GM18868 (cell line): ENCODE data around the gene WNT7B.

Source experiments
- ATAC-seq: cut with Tn5 transposase; IDR thresholded peaks from one replicate; pipeline ENCODE4 v1.9.1; 2021; ENCODE audit warnings: mild to moderate bottlenecking, moderate library complexity; ENCODE audit not compliant: unreplicated experiment

The WNT7B gene

DNA sequence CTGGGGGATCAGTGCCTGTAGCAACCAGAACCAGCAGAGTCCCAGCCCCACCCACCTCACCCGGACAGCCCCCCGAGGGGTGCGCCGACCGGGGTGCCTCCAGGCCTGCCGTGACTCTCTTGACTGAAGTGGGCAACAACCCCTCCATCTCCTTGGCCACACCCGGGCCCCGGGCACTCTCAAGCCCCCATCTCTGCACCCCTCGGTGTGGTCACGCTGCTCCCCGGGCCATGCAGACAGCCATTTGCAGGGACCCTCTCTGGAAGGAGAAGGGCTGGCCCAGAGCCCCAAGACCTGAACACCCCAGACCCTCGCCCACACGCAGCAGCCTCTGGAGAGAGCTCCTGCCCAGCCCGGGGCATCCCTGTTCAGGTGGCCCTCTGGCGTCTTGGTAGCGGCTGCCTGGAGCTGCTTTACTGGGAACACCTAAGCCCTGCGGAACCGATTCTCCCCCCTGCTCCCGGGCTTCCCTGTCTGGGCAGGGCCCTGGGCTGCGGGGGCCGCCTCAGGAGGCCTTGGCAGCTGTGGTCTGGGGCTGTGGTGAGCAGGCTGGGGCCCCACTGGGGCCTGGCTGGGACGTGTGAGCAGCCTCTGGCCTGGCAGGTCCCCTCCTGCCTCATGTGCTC, 84.9 kb downstream of the WNT7B start:
- no peak for ATAC-seq

DNA sequence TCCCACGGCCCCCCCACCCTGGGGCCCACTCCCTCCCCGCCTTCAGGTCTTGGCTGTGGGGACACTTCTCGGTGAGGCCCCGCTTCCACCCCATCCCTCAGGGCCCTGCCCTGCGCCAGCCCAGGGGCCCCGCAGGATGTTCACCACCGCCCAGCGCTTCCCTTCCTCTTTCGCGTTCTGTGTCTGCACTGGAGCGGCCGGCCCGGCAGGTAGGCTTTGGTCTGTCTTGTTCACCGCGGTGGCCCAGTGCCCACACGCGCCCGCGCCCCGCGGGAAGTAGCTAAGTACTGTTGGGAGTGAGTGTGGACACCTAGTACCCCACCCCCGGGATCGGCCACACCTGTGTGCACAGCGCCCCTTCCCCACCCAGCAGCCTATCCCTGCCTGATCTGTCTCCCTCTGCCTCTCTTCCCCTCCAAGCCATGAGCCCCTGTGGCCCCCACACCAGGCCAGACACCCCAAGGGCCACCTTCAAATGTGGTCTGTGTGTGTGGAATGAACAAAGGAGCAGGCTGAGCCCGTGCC, 85.4 kb downstream of the WNT7B start:
- no peak for ATAC-seq

DNA sequence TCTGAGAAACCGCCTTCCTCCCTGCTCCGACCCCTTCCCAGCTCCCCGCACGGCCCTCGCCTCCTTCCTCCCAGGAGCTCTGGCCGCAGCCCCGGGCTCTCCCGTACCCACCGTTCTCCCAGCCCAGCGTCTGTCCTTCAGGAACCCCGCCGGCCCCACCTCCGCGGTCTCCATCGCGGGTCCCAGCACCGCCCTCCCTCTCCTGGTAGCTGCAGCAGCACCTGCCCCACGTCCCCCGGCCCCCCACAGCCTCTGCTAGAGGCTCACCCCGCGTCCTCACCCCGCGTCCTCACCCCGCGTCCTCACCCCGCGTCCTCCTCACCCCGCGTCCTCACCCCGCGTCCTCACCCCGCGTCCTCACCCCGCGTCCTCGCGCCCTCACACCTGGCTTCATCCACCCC, 85.9 kb downstream of the WNT7B start:
- ATAC-seq = no peak

DNA sequence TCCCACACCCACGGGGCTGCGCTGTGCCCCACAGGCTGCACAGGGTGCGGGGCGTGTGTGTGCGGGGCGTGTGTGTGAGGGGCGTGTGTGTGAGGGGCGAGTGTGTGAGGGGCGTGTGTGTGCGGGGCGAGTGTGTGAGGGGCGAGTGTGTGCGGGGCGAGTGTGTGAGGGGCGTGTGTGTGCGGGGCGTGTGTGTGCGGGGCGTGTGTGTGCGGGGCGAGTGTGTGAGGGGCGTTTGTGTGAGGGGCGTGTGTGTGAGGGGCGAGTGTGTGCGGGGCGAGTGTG, 86.7 kb downstream of the WNT7B start:
- ATAC-seq = no peak

DNA sequence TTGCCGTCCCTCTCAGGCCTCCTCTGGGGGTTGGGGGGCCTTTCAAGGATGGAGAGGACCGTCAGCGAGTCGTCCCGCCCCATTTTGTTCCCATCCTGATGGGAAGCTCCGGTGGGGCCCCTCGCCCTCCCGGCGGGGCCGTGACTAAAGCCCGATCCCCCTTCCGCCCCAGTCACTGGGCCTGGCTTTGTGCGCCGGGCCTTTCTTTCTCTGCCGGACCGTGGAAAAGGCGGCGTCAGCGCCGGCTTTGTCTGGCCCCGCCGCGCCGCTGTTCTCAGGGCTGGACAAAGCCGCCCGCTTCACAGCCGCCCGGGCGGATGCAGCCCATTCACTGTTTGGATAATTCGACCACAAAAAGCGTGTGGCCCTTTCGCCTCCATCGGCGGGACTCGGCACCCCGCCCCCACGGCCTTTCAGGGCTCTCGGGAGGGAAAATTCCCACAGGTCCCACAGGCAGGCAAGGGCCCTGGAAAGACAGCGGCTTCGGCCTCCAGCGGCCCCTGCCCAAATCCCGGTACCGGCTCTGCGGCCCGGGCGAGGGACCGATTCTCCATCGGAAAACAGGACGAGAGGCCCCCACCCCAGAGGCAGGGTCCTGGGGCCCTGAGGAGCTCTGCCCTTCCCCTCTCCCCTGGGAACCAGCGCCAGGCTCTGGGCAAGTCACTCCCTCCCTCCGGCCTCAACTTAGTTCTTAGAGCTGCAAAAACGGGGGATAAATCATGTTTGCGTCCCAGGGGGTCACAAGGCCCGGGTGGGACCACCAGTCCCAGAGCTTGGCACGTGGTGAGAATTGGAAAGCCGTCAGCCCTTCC, 87.2 kb downstream of the WNT7B start:
- no peak for ATAC-seq

DNA sequence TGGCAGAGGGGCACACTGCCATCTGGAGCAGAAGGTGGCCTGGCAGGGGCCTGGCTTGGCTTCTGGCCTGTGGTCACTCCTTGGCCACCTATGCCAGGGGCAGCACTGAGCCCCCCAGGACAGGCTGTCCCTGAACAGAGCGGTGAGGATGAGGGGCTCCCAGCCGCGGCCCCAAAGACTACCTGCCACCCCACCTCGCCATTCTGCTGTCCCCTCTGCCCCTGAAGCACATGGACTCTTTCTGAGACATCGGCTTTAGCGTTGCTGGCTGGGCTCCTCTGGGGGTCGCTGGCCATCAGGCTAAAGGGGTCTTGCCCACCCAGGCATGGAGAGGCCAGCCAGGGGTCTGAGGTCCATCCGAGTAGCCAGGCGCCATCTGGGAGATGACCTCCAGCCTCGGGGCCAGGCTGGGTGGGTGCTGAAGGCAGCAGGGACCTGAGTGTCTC, 87.8 kb downstream of the WNT7B start:
- no peak for ATAC-seq

DNA sequence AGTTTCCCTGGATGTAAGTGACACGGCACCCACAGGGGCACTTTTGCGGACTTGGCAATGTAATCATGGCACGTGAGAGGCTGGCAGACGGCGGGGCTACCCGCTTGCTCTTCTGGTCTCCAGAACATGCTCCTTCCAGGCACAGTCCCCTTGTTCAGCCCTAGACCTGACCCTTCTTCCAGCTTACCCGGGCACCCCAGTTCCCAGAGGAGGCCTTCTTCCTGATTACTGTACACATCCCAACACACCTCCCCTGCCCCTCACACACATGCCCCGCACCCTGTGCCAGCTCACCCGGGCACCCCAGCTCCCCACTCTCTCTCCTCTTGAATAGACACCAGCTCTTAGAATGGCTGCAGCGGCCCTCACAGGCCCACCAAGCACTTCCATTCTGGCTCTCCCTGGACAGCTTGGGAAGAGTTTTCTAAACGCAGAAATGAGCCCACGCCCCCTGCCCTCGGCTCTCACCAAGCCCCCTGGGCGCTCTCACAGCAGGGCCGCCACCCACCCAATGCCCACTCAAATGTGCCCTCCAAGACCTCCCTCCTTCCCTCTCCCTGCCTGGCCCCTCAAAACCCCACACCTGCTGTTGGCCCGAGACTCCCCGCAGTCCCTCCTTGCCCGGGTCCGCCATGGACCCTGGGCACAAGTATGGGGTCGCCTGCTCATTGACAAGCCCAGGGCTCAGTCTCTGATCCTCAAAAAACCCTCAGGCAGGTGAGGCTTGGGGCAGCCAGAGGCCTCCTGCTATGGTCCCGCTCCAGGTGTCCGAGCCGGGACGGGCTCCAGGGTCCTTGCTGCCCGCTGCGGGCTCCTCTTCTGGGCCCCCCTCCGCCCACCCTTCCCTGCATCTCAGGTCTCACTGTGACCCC, 88.5 kb downstream of the WNT7B start:
- no peak for ATAC-seq

DNA sequence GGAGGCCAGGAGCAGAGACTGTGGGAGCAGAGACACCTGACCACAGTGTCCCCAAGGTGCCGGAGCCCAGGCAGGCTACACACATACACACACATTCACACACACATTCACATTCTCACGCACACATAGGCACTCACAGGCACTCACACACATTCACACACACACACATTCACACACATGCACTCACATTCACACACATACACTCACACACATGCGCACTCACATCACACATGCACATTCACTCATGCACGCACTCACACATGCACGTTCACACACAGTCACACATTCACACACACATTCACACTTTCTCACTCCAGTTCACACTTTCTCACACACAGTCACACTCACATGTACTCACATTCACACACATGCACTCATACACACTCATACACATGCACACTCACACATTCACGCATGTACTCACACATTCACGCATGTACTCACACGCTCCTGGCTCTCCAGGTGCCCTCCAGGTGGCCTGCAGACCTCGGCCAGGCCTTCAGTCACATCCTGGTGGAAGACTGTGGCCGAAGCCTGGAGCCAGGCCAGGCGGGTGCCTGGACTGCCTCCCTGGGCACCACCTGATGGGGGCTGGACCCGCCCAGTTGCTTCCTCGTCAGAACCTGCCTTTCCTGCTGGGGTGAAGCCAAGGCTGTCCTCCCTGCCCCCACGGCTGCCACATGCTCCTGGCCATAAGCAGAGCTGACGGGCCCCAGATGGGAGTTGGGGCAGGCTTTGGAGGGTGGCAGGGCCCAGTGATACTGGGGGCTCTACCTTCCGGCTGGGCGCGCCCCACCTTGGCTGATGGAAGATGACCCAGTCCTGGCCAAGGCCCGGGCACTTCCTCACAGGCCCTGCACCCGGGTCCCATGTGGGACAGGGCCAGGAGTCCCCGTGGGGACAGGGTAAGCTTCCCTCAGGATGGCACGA, 89.5 kb downstream of the WNT7B start:
- no peak for ATAC-seq

DNA sequence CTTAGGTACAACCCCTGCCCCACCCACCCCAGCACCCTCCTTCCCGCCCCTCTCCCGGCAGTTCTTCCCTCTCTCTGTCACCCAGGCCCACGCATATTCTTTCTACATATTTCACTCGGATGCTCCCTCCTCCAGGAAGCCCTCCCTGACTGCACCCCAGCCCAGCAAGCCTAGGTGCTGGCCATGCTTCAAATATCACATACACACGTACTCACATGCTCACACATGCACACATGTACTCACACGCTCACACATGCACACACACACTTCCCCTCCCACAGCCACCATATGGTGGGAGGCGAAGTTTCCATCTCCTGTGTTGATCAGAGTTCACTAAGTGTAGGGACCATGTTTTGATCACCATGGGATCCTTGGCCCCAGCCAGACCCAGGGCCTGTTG, 90.4 kb downstream of the WNT7B start:
- no peak for ATAC-seq

DNA sequence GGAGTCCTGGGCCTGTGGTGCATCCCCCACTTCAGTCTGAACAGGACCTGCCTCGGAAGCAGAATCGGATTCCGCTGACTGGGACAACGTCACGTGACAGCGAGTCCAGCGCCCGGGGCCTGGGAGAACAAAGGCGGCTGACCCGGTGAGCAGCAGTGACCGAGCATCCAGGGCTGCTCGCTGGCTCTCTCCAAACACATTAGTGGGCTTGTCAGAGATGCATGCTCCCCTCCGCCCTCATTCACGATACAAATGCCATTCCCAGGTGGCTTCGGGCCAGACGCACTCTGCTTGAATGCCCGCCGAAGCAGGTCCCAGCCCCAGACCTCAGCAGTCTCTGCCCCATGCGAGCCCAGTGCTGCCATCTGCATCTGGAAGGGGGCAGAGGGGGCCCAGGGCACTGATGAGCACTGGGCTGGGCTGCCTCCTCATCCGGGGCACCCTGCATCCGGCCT, 91.0 kb downstream of the WNT7B start:
- no peak for ATAC-seq

DNA sequence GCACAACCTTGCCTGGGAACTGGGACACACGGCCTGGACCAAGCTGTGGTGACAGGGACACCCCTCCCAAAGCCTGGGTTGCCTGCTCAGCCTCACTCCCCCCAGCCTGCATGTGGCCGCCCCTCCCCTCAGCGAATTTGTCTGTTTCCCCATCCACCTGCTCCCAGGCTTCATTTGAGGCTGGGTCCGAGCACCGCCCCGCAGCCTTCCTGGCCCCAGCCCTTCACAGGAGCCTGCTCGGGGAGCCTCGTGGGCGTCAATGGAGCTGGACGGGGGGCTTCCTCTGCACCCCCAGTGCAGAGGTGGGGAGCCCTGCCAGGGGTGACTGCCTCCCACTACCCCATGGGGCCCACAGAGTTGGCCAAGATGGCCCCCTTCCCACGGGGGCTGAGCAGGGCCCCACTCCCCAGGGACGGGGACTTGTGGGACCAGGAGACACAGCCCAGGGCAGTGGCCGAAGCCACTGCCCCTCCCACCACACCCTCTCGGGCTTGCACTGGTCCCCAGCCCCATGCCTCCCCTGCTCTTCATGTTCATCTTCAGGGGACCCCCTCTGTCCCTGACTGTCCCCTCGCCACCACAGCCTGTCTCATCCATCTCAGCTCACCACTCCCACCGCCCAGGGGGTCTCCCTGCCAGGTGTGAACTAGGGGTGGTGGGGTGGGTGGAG, 91.7 kb downstream of the WNT7B start:
- ATAC-seq = no peak

DNA sequence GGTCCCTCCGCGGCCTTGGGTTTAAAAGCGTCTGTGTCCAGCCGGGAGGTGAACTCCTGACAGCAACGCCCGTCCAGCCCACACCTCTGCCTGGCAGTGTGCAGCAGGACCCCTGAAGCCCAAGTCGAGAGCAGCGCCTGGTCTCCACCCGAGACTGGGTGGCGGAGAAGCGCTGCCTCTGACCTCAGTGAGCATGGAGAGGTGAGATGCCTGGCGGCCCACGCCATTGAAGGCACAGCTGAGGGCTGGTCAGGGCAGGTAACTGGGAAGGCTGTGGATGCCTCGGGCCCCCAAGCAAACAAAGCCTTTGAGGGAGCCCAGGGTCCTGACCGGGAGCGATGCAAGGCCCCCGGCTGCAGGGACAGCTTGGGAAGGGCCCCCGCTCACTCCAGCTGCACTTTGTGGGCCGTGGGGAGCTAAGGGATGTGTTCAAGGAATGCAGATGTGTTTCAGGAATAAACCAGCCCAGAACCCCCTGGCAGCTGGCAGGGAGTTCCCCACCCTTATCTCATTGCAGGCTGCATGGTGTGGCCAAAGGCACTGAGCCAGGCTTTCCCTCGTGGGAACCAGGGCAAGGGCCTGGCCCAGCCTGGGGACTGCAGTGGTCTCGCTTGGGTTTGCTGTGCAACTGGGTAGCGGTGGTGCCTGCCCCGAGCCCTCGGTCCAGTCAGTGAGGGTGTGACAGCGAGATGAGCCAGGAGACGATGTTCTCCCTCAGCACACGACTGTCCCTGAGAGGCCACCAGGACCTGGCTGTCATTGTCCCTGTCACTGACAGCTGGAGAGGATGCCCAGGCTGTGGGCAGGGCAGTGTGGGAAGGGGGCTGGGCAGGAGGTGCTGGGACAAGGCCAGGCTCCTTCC, 92.5 kb downstream of the WNT7B start:
- no peak for ATAC-seq

DNA sequence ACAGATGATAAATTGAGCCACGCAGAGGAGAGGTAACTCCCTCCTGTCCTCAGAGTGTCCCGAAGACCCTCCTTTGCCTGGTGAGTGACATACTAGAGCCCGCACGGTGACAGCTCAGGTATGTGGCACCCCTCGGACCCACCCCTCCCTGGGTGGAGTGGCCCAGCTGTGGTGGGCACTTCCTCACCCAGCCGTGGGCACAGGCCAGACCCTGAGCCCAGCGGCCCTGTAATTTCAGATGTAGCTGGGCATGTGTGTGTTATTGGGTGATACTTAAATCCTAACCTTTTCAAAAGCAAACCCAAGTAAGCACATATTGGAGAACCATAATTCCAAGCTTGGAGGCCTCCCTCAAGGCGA, 93.2 kb downstream of the WNT7B start:
- ATAC-seq = no peak

DNA sequence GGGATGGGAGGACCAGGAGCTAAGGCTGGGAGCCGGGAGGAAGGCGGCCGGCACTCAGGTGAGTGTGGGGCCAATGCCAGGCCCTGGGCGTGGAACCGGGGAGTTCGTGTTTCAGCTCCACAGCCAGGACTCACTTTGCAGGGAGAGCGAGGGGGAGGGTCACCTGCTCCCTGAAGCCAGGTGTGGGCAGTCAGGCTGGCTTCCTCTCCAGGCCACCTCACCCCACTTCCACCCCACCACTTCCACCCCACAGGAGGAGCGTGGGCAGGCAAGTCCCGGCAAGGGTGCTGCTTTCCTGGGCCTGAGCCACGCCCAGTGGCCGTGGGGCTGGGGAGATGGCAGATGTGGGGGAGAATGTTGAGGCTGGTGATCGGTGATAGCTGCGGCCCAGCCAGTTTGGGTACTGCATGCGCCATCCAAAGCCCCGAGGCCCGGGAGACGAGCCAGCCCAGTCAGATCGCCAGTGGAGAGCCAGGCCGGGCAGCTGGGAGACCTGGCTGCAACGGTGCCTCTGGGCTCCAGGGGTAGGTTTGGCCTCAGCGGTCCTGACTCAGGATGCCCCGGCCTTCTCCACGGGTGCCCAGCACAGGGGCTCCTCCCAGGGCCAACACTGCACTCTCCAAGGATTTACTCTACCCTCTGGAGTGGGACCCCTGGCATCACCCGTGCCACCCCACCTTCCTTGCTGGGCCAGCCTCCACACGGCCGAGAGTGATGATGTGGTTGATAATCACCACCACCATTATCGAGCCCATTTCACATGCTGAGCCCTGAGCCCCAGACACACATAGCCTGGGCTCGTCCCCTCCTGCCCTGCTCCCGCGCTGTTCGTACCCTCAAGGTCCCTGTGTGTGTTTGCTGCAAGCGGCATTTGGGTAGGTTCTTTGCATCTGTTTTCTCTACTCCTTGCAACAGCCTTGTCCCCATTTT, 93.8 kb downstream of the WNT7B start:
- no peak for ATAC-seq

DNA sequence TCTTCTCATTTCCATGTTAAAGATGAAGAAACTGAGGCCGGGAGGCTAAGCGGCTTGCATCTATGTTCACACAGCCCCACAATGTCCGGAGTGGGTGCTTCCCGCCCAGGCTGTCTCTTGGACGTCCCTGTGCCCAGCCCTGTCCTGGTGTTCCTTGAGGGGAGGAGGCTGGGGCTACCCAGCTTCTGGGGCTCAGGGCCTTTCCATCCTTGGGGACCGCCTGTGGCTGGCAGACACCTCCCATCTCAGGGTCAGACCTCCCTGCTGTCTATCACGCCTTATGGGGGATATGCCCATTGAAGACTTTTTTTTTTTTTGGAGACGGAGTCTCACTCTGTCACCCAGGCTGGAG, 95.5 kb downstream of the WNT7B start:
- no peak for ATAC-seq

DNA sequence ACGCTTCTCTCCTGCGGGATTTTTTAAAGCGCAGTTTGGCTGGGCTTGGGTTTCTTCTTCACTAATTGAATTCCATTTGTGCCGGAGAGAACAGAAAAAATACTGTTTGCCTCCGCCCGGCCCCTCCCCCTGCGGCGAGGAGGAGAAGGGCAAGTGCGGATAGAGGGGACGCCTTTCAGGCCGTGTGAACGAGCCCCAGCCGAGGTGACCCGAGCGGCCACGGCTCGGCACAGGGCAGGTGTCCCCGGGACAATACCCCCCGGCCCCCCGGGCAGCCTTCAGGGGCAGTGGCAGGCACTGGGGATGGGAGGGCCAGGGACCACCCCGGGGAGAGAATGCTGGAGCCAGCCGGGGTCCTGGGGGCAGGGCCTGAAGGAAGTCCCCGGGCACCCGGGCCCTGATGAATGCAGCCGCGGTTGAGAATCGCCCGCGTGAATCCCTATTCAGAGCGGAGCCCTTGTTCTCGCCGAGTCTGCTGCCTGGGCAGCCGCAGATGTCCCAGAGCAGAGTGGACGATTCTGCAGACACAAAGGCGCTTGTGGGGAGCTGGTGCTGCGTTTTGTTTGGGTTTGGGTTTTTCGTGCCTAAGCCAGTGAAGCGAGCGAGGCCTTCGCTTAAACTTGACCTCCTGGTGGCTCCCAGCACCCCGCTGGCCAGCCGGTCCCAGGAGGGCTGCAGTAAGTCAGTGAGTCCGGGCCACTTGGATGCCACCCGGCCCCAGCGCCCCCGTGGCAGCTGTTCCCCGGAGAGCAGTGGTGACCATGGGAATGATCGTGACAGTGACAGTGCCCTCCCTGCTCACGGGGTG, 96.0 kb downstream of the WNT7B start:
- no peak for ATAC-seq

DNA sequence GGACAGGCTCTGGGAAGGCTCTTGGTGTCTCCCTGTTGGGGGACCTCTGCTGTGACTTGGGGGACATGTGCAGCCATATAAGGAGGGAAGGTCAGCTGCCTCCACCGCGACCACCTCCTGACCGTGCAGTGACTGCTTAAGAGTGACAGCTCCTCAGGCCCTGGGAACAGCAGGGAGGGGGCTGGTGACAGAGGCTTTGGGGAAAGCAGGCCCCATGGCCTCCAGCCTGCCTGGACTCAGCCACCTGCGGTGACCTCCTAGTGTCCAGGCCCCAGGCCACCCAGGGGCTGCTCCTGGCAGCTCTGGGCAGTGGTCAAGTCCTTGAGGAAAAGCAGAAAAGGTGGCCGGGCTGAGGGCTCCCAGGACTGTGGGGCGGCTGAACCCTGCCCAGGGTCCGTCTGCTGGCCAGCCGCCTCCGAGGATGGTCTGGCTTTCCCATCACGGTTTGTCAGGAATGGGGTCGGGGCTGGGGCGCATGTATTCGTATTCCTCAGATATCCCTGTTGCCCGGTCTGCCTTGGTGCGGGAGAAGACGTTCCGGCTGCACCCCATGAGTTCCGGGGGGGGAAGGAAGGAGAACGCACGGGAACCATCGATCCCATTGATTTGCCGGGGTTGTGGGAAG, 96.8 kb downstream of the WNT7B start:
- no peak for ATAC-seq
